Measurements from ENCODE around the gene NXPE1.
"Not testable (repeated sequence)": the region's sequence is repeated elsewhere in the genome, so short reads cannot be mapped to it uniquely, and the experiment has no call there.

NXPE1 gene

DNA sequence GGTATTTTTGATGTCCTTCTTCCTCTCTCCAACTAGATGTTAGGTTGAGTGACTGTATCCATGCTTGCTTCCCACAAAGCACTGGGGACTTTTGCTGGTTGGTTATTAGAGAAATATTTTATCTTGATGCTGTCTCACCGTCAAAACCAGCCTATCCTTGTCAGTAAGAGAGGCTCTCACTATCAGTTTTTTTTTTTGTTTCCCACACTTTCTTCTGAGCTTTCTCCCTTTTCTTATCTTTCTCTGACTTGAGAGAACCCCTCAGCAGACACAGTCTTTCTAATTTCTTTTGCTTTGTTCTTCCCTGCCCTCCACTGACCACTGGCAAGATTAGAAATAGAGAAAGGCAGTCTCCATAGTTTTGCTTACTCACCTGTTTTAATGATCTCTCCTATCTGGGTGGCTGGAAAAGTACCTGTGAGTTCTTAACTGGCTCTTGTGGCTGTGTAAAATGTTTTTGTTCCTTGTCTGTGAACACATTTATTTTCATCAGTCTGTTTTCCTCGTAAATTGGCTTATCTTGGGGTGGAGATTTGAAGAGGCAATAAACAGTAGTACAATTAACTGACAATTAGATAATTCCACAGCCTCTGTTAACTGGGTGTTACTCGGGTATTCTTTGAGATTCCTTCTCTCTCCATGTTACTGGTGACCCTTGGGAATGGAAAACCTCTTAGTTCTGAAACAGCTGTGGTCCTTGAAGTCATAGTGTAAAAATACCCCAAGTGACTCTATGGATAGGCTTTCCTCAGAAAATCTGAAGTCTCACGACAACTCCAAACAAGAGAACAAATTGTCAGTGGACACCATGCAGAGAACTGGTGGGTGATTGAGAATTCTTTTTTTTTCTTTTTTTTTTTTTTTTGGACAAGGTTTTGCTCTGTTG lies at the start of gene NXPE1:
NXPE1 (minus strand) TSS at position 457 of the 886 bp plus-strand sequence. CDS start 8,680 bp downstream, outside the sequence.
- no peak for TF ChIP-seq CTCF (conservative IDR thresholded peaks at IDR 0.05; ENCODE audit: control insufficient read depth, insufficient read depth, low read depth, low read length)
- H3K4me3 ChIP-seq (ENCODE audit: control insufficient read depth, low read depth, low read length) = no peak within 1 kb of the TSS
- DNase-seq (ENCODE audit: low read depth) = no peak

- TF ChIP-seq CTCF (conservative IDR thresholded peaks at IDR 0.05; ENCODE audit: control insufficient read depth, insufficient read depth, low read depth, low read length) = no peak
- no peak overlapping the region for H3K4me3 ChIP-seq (ENCODE audit: control insufficient read depth, low read depth, low read length)
- no peak for DNase-seq (ENCODE audit: low read depth)
Measured at GRCh38 chr11:114609429-114609828, 49.7 kb upstream of the NXPE1 start.

GRCh38 chr11:114608605-114609004 lies 48.9 kb upstream of the NXPE1 start:
- not testable (repeated sequence) for DNase-seq (ENCODE audit: low read depth); H3K4me3 ChIP-seq (ENCODE audit: control insufficient read depth, low read depth, low read length)

DNA sequence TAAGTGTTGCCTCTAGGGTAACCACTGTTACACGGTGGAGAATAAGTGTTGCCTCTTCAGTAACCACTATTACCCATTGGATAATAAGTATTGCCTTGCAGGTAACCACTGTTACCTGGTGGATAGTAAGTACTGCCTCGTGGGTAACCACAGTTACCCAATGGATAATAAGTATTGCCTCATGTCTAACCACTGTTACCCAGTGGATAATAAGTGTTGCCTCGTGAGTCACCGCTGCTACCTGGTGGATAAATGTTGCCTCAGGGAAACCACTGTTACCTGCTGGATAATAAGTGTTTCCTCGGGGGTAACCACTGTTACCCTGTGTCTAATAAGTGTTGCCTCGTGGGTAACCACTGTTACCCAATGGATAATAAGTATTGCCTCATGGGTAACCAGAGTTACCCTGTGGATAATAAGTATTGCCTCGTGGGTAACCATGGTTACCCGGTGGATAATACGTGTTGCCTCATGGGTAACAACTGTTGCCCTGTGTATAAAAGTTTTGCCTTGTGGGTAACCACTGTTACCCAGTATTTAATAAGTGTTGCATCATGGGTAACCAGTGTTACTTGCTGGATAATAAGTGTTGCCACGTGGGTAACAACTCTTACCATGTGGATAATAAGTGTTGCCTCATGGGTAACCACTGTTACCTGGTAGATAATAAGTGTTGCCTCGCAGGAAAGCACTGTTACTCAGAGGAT lies 48.2 kb upstream of the NXPE1 start:
- TF ChIP-seq CTCF (conservative IDR thresholded peaks at IDR 0.05; ENCODE audit: control insufficient read depth, insufficient read depth, low read depth, low read length) = no peak
- H3K4me3 ChIP-seq (ENCODE audit: control insufficient read depth, low read depth, low read length) = no peak overlapping the region
- DNase-seq (ENCODE audit: low read depth) = no peak

DNA sequence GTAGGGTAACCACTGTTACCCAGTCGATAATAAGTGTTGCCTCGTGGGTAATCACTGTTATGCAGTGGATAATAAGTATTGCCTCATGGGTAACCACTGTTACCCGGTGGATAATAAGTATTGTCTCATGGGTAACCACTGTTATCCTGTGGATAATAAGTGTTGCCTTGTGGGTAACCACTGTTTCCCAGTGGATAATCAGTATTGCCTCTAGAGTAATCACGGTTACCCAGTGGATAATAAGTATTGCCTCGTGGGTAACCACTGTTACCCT lies 47.1 kb upstream of the NXPE1 start:
- not testable (repeated sequence) for DNase-seq (ENCODE audit: low read depth); H3K4me3 ChIP-seq (ENCODE audit: control insufficient read depth, low read depth, low read length)

DNA sequence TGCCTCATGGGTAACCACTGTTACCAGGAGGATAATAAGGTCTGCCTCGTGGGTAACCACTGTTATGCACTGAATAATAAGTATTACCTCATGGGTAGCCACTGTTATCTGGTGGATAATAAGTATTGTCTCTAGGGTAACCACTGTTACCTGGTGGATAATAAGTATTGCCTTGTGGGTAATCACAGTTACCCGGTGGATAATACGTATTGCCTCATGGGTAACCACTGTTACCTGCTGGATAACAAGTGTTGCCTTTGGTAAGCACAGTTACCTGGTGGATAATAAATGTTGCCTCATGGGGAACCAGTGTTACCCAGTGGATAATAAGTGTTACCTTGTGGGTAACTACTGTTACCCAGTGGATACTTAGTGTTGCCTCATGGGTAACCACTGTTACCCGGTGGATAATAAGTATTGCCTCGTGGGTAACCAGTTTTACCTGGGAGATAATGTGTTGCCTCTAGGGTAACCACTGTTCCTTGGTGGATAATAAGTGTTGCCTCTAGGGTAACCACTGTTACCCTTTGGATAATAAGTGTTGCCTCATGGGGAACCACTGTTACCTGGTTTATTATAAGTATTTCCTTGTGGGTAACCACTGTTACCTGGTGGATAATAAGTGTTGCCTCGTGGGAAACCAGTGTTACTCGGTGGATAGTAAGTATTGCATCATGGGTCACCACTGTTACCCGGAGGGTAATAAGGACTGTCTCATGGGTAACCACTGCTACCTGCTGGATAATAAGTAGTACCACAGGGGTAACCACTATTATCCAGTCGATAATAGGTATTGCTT lies 46.5 kb upstream of the NXPE1 start:
- TF ChIP-seq CTCF (conservative IDR thresholded peaks at IDR 0.05; ENCODE audit: control insufficient read depth, insufficient read depth, low read depth, low read length) = peak; percentile 2
- H3K4me3 ChIP-seq (ENCODE audit: control insufficient read depth, low read depth, low read length) = no peak overlapping the region
- peak; percentile 8 for DNase-seq (ENCODE audit: low read depth)

- H3K4me3 ChIP-seq (ENCODE audit: control insufficient read depth, low read depth, low read length) = no peak overlapping the region
- no peak for TF ChIP-seq CTCF (conservative IDR thresholded peaks at IDR 0.05; ENCODE audit: control insufficient read depth, insufficient read depth, low read depth, low read length)
- DNase-seq (ENCODE audit: low read depth) = no peak
Measured at GRCh38 chr11:114605370-114605769, 45.7 kb upstream of the NXPE1 start.
